GM21576 (cell line): Measurements from ENCODE around the gene AKAP1.

Experiments used
- ATAC-seq: cut with Tn5 transposase; IDR thresholded peaks from one replicate; pipeline ENCODE4 v1.9.1; 2021; ENCODE audit warnings: mild to moderate bottlenecking, moderate library complexity; ENCODE audit not compliant: unreplicated experiment

AKAP1 gene

DNA sequence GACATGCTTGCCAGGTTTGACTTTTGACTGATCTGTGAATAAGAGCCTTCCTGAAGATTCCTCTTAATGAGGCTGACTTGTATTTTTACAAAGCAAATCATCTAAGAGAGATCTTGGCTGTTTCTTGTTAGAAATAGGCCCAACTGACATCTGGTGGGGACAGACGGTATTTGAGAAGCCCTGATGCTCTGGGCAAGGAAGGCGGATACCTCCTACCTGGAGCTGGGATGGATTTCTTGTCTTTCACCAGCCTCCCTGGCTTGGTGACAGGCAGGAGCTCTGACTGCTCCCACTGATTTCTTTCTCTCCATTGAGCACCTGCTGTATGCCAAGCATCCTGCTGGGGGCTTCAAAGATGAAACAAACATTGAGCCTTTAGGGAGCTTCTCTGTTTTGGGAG is 40.4 kb downstream of the AKAP1 start:
- ATAC-seq, result no peak

DNA sequence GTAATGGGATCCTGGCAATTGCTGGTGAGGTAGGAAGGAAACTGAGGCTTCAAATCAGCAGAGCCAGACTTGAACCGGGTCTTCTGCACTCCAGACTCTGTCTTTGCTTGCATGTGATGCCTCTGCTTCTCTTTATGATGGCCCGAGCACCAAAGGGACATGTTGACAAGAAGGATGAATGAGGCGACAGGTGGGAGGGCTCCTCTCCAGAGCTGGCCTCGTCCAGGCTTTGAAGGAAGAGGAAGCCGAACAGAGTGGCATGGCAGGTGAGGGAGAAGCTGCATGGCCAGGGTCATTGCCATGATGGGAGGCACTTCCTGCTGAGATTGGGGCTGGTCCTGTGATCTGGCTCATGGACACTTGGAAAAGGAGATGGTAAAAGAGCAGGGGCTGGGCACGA is 40.8 kb downstream of the AKAP1 start:
- ATAC-seq, result no peak

DNA sequence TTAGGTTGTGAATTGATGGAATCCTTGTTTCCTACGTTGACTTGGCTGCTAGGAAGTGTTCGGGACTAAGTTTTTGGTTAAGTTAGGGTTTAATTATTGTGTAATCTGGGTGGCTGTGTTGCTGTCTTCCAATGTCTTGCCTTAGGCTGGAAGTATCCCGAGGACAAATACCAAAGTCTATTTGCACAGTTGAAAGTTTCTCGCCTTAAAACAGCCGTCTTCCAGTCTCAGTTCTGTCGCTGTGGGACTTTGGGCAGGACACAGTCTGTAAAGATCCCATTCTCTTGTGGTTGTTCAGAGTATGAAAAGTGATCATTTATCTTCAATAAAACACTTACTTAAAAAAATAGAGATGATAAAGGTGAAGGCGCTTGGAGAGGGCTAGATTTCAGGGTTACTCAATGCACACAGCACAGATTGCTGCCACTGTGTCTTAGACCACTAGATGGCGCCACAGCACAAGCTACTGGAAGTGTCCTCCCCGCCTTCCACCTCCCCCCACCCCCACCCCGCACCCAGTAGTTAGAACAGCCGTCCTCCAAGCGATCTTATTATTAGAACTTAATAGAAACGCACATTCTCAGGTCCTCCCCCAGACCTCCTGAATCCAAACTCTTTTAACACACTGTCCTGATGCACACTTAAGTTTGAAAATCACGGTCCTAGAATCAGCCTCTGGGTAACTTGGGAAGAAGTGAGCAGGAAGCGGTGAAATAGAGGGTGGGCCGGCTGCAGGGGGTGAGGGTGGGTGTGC is 45.8 kb downstream of the AKAP1 start:
- no peak for ATAC-seq

DNA sequence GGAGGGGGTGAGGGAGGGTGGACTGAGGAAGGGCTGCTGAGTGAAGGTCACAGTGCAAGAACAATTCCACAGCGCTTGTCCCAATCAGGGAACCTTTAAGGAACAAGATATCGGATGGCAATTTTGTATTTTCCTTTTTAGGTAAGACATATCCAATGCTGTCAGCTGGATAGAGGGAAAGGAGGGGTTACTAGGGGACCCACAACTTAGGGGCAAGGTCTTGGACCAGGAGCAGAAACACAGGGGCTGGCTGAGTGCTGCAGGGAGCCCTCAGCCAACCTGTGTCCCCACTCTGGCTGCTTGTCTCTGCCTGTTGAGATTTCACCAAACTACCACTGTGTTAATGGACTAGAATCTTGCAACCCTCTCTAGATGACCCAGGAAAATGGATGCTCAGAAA is 47.6 kb downstream of the AKAP1 start:
- ATAC-seq, result no peak

DNA sequence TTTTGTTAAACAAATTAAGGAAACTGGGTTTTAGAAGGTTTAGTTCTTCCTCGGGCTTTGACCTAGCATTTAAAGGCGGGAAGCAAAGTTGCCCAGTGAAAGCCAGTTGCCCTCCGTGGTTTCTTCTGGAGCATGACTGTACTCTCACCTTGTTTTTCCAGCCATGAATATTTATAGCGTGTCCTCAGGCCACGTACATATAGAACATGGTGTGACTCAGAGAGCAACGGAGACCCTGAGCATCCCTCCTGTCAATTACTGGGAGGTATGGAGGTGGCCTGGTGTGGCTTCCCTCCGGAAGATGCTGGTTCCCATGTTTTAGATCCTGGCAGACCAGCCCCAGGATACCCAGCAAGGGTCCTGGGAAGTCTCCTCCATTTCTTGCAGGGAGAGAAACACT is 48.4 kb downstream of the AKAP1 start:
- no peak for ATAC-seq

DNA sequence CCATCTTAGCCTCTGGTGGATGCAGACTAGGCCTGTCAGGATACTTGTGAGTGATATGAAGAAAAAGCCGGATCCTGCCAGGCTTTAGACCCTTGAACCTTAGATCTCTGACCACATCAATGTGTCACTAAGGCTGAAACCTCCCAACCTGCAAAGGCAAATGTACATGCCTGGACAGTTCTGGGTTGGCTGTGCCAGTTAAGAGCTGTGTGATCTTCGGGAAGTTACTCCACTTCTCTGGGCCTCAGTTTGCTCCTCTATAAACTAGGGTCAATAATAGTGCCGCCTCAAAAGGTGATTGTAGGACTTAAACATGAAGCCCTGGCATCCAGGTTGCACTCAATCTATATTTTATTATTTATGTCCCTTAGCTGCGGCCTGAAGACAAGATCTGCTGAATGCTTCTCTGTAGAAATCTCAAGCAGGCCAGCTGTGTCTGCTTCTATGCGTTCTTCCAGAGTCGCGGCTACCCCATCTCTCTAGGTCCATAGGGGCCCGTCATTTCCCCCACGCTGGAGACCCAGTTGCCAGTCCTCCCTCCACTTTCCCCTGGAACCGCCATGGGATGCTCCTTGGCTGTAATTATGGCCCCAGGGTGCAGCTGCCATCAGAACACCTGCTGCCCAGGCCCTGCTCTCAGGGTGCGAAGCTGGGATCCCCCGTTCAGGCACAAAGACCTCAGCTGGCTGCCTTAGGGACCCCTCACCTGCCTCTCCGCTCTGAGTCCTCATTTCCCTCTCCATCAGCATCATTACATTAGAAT is 50.2 kb downstream of the AKAP1 start:
- no peak for ATAC-seq

DNA sequence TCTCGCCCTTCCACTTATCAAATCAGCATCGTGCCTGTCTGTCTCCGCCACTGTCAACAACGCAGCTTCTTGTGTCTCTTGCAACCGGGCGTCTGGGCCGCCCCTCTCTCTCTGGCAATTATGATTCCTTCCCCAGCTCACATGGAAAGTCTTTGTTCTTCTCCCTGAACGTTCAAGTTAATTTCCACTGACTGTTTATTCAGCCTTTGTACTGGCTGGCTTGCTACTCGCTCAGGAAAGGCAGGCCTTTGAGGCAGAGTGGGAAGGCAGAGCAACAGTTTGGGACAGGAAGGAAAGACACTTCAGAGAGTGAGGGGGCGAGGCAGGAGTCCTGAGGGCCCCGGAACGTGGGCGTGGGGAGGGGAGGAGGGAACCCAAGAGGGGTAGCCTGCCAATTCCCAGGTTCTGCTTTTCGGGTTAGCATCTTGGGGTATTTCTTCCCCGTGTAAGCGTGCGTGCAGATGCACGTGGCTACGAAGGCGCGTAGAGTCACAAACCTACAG is 50.8 kb downstream of the AKAP1 start:
- no peak for ATAC-seq

DNA sequence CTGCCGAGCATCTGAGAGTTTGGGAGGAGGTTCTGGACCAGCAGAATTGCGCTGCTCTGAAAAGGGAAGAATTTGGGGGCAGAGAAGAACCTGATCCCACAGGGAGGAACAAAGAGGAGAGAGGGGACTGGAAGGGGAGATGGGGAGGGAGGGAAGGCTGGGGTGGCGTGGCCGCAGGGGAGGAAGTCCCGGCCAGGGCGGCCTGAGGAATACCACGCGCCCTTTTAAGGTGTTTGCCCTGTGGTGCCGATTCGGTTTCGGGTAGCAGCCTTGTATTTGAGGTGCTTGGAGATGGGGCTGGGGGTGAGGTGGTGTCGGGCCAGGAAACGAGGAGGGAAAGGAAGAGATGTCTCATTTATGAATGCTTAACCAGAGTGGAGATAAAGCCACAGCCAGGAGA is 51.3 kb downstream of the AKAP1 start:
- ATAC-seq, result no peak

DNA sequence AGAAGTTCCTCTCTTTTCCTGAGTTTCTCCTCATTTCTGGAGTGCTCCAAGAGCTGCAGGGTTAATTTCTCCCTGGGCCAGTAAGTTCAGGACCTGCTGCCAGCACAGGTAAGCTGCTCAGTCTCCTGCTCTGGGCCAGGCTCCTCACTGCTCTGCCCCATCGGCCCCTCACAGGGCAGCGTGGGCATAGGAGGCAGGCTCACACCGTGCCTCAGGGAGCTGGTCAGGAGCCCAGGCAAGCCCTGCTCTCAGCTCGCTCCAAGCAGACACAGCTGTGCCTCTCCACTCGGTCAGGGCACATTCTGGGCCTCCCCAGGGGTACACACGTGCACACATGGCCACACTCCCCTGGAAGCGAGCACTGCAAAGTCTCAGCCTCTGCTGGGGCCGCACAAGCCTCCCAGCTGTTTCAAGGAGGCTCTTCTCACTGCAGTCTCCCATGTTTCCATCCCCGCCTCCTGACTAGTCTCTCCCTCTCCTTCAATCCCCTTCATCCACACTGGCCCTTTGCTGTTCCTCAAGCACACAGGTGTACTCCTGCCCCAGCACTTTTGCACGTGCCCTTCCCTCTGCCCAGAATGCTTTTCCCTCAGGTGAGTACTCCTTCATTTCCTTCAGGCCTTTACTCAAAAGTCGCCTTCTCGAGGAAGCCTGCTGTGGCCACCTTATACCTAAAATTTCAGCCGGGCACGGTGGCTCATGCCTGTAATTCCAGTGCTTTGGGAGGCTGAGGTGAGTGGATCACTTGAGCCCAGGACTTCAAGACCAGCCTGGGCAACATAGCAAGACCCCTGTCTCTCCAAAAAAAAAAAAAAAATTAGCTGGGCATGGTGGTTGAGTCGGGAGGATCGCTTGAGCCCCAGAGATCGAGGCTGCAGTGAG is 53.2 kb downstream of the AKAP1 start:
- no peak for ATAC-seq

DNA sequence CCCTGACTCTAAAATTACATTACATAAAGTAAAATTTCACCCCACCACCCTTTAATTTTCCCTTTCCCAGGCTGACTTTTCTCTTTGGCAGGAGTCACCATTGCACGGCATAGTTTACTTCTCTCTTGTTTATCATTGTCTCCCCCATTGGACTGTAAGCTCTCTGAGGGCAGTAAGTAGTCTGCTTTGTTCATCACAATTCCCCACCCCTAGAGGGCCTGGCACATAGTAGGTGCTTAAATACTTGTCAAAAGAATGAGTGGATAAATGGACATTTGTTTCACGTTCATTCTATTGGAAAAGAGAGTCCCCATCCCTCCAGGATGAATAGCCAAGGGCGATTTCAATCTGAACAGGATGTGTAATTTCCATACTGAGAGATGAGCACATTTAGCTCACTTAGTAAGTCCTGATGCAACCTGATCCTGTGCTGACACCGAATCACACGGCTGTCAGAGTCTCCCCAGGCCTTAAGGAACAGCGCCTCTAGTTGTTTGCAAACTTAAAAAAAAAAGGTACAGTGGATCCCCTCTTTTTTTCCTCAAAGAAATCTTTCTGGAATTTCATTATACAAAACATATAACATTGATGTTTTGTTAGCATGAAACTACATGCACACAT is 54.0 kb downstream of the AKAP1 start:
- no peak for ATAC-seq

DNA sequence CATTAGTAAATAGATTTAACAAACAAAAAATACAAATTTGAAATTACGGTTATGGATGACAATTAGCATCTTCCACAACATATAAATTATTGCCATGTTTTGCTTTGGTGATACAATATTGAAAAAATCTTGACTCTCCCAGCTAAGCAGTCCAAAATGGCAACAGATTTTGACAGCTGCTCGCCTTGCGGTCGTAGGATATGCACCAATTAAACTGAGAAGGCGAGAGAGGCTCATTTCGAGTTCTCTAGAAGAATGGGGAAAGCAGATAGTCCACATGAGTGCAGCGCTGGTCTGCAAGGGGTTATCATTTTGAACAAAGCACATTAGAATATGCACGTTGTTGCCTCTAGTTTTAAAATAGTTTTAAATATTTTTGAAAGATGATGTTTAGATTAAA is 55.3 kb downstream of the AKAP1 start:
- ATAC-seq, result no peak

DNA sequence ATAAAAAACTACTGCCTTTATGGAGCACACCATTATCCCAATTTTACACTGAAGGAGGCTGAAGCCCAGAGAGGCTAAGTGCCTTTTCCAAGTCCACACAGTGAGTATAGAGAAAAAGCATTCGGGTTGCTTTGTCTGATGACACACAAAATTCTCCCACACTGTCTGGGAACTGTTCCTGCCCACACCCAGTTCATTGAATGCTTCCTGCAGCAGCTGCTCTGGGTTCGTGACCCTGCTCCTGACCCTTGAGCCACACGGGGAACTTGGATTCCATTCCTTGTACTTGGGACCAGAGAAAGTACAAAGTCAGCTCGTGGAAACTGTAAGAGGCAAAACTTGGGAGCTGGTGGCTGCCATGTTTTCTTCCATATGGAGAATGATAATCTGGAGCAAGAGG is 57.9 kb downstream of the AKAP1 start:
- ATAC-seq, result no peak

DNA sequence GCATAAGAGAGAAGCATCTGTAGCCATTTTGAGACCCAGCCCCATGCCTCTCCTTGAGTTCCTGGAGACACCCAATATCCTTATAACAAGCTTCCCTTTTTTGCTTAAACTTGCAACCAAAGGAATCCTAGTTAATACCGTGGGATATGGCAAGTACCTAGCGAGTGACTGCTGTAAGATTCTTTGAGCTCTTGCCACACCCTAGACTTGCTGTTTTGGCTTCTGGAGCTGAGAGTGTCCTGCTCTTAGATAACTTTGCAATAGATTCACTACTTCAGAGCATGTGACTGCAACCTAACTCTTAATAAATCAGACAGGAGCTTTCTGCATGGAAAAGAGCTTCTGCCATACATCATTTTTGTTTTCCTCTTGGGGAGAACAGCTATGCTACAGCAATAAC is 58.3 kb downstream of the AKAP1 start:
- no peak for ATAC-seq

DNA sequence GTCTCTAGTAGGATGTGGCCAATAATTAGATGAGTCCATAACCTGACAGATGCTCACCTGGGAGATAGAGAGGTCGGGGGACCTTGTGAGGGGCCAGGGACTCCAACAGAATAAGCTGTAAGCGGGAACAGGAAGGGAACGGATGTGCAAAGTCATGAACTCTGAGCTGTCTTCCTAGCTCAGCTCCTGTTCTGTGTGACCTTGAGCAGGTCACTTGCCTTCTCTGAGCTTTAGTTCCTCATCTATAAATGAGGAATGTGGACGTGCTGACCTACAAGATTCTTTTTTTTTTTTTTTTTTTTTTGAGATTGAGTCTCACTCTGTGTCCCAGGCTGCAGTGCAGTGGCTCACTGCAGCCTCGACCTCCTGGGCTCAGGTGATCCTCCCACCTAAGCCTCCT is 58.9 kb downstream of the AKAP1 start:
- no peak for ATAC-seq

DNA sequence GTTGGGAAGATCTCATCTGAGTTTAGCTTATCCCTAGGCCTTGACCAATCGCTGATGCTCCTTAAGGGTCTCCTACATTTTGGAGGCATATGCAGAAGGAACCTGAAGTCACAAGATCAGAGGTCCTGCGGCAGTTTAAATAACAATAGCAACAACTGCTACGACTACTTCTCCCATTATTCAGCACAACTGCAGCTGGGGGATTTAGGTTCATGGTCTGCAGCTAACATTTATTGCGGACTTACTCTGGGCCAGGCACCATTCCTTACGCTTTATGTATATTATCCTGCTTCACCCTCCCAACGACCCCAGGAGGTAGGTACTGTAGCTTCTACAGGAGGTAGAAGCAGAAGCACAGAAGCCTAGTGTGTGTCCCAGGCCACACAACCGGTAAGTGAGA is 59.5 kb downstream of the AKAP1 start:
- no peak for ATAC-seq

DNA sequence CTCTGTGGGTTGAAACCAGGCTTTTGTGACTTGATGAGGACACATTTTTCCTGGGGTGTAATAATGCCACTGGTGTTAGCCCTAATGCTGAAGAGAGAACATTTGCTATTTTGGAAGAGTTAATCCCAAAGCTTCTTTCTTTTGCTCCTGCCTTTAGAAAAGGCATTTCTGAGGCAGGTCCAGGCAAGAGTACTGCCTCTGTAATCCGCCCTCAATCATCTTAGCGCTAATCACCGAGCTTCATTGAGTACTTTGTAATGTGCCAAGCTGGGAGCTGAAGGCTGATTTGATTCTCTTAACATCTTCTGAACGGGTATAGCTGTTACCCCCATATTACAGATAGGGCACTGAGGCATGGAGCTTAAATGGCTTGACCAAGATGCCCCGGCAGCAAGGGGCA is 60.3 kb downstream of the AKAP1 start:
- no peak for ATAC-seq

DNA sequence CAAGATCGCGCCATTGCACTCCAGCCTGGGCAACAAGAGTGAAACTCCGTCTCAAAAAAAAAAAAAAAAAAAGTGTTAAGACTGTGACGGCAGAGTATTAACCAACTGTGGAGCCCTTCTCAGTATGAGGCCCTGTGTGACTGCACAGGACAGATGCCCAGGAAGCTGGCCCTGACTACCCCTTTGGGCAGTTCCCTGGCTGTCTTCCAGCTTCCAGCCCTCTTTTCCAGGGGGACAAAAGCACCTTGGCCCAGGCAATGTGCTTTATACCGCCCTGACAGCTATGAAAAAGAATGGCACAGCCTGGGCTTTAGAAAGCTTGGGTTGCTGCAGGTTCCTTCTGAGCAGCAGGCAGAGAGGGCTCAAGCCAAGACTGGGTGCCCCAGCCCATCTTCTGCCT is 61.2 kb downstream of the AKAP1 start:
- no peak for ATAC-seq

DNA sequence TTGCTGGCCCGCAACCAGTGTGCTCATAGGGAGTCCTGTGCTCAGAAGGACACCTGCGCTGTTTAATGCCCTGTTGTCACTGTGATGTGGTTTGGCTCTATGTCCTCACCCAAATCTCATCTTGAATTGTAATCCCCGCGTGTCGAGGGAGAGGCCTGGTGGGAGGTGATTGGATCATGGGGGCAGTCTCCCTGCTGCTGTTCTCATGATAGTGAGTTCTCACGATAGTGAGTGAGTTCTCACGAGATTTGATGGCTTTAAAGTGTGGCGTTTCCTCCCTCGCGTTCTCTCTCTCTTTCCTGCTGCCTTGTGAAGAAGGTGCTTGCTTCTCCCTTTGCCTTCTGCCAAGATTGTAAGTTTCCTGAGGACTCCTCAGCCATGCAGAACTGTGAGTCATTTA is 66.8 kb downstream of the AKAP1 start:
- ATAC-seq, result no peak

DNA sequence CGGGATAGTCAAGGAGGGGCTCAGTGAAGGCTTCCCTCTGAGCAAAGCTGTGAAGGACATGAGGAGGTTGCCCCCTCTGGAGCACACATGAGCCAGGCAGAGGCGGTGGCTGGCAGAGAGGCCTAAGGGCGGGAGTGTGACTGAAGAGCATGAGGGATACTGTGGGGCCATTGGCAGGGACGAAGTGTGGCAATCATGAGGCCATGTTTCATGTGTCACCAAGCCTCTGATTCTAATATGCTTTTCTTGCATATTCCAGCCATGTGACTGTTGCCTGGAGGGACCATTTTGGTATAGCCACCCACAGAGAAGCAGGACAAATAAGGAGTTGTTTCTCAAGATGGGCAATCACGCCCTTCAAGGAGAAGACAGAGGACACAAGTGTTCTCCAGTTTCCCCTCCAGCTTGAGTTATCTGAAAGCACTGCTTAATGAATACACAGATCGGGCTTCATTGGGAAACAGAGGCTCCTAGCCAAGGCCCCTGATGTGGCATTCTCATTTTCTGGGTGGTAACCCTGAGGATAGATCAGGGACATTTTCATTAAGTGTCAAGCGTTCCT is 68.0 kb downstream of the AKAP1 start:
- ATAC-seq, result no peak

DNA sequence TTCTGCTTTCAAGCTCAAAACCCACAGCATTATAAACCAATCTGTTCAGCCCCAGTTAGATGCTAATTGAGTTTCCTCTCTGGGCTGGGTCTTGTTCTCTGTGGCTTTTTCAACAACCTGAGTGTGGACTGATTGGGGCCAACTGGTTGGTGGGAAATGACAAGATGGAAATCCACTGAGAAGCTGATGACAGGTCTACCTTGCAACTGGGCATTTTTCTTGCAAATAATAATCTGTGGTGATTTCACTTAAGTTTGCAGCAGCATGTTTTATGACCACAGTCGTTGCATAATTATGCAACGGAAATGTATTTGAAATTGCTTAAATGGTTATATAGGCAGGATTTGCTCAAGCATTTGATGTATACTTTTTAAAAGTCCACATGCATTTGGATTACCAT is 69.9 kb downstream of the AKAP1 start:
- ATAC-seq, result no peak

DNA sequence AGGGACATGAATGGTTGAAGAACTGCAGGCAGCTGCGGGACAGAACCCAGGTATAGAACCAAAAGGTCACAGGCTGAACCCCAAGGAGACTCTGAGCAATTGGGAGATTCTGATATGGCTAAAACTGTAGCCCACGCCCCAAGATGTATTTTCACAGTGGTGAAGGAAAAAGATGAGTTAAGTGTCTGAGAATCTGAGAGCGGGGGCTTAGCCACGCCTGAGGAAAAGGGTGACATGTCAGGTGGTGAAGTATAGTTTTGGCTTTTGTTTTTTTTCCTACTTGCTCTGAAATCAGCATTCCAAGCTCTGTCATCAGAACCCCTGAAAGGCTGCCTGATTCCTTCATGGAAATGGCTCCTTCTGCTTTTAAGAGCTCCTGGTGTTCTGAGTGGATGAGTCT is 73.3 kb downstream of the AKAP1 start:
- ATAC-seq, result no peak
